Brain microvascular endothelial cell (primary cell): Measurements from ENCODE around the gene FMOD.

Experiments
- DNase-seq: peaks from one replicate; pipeline ENCODE4 v3.0.0-alpha.2; 2020
- H3K27ac ChIP-seq: fragments of 250-450 bp; sonication (Bioruptor Pico); 2 replicates; pipeline ENCODE4 v1.5.1; 2020; ENCODE audit warnings: mild to moderate bottlenecking, moderate library complexity
- H3K27me3 ChIP-seq: fragments of 250-450 bp; sonication (Bioruptor Pico); replicated peaks from 2 replicates; pipeline ENCODE4 v1.5.1; 2020; ENCODE audit warnings: mild to moderate bottlenecking
- H3K36me3 ChIP-seq: fragments of 250-450 bp; sonication (Bioruptor Pico); replicated peaks from 2 replicates; pipeline ENCODE4 v1.5.1; 2020; ENCODE audit warnings: mild to moderate bottlenecking
- H3K4me3 ChIP-seq: 2 replicates; pipeline ENCODE4 v1.5.1; 2011; ENCODE audit warnings: low read depth, mild to moderate bottlenecking, control low read depth, low read length, moderate library complexity
- in situ Hi-C: cut with HindIII; loops from 2 replicates; pipeline ENCODE4 v1.10.0; 2017; ENCODE audit warnings: low sequenced_read_pairs, low pct_ligation_motif_present
- TF ChIP-seq, protein P1 (sequence below): IDR thresholded peaks from 2 replicates; pipeline ENCODE4 v1.5.1; 2011; ENCODE audit warnings: low read depth, mild to moderate bottlenecking, moderate library complexity, low read length, control low read depth, inconsistent platforms; ENCODE audit errors: missing control alignments

Gene FMOD

DNA sequence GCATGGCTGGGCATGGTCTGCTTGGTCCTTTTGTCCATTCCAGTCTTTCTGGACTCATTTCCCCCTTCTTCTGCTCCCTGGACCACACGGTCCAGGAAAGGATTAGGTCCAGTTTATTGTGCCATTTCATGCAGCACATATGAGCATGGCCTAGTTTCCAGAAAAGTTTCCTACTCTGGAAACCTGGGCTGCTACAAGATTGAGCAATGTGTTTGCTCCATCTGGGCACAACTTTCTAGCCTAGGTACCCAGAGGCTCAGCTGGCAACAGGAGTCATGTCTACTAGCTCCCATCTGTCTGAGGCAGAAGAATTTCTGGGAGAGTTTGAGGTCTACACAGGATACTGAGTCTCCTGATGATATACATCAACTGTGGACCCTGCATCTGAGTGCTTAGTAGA, 14.8 kb downstream of the FMOD start:
- Histone ChIP-seq H3K4me3 (no peak overlapping the region), H3K27ac (no peak overlapping the region), H3K27me3 (peaks cover 12% of the 10 kb centered on the region), H3K36me3 (no peaks in the 10 kb centered on the region)
- no peak for DNase-seq
- in situ Hi-C loops, result no loop called here
- TF ChIP-seq, protein P1, sequence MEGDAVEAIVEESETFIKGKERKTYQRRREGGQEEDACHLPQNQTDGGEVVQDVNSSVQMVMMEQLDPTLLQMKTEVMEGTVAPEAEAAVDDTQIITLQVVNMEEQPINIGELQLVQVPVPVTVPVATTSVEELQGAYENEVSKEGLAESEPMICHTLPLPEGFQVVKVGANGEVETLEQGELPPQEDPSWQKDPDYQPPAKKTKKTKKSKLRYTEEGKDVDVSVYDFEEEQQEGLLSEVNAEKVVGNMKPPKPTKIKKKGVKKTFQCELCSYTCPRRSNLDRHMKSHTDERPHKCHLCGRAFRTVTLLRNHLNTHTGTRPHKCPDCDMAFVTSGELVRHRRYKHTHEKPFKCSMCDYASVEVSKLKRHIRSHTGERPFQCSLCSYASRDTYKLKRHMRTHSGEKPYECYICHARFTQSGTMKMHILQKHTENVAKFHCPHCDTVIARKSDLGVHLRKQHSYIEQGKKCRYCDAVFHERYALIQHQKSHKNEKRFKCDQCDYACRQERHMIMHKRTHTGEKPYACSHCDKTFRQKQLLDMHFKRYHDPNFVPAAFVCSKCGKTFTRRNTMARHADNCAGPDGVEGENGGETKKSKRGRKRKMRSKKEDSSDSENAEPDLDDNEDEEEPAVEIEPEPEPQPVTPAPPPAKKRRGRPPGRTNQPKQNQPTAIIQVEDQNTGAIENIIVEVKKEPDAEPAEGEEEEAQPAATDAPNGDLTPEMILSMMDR, result no peak

DNA sequence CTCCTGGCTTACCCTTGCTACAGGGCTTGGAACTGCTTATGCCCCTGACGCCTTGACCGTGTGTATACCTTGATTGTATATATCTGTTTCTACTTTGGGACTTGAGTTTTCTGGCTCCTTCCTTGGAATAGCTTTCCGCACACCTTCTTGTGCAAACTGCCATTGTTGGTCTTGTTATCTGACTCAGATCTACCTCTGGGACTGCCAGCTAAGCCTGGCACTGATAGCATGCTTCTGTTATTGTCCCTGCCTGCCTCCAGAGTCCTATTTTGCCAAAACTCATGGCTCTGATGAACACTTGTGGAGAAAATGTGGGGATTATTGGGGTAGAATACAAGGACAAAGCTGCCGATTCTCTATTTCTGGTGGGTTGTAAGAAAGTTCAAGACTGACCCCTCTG, 15.4 kb downstream of the FMOD start:
- in situ Hi-C loops, result no loop called here
- TF ChIP-seq, protein P1, result no peak

DNA sequence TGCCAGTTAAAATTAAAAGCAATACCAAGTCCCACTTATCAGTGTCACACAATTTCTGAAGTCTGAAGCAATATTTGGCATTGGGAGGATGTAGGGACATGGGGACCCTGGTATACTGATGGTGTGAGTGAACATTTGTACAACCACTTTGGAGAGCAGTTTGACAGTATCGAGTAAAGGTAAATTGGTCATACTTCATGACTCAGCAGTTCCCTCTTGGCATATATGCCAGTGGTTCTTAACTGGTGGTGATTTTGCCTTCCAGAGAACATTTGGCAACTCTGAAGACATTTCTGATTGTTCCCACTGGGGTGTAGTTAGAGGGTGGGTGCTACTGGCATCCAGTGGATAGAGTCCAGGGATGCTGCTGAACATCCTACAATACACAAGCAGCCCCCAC, 19.7 kb downstream of the FMOD start:
- Histone ChIP-seq H3K36me3 (no peaks in the 10 kb centered on the region), H3K27me3 (peaks cover 6% of the 10 kb centered on the region), H3K4me3 (no peak overlapping the region), H3K27ac (no peak overlapping the region)
- TF ChIP-seq, protein P1, result no peak
- DNase-seq, result no peak
- in situ Hi-C loops, result no loop called here

More for the DNA sequence above, 15.4 kb downstream of the FMOD start:
- peaks cover 6% of the 10 kb centered on the region for H3K27me3 ChIP-seq
- no peak for DNase-seq
- no peak overlapping the region for H3K4me3 ChIP-seq
- H3K36me3 ChIP-seq, result no peaks in the 10 kb centered on the region
- no peak overlapping the region for H3K27ac ChIP-seq

DNA sequence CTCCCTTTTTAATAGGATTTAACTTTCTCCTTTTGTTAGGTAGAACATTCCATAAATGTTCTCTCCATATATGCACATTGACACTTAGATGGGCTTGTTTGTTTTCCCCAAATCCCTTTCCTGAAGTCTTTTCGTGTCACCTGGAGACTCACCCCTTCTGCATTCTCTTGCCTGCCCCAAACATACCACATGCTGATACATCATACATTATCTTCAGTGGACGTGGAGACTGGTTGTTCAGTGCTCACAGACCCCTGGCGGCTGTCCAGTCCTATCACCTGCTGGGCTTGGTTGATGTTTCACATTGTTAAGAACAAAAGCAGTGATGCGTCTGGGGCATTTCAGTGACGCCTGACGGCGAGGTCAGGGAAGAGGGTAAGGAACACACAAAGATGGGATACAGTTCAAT, 22.2 kb downstream of the FMOD start:
- TF ChIP-seq, protein P1, result peak; percentile 18
- H3K36me3 ChIP-seq, result no peaks in the 10 kb centered on the region
- in situ Hi-C loops, result no loop called here
- H3K27ac ChIP-seq, result no peak overlapping the region
- no peak overlapping the region for H3K4me3 ChIP-seq
- peak; percentile 47 for DNase-seq
- peaks cover 24% of the 10 kb centered on the region for H3K27me3 ChIP-seq

DNA sequence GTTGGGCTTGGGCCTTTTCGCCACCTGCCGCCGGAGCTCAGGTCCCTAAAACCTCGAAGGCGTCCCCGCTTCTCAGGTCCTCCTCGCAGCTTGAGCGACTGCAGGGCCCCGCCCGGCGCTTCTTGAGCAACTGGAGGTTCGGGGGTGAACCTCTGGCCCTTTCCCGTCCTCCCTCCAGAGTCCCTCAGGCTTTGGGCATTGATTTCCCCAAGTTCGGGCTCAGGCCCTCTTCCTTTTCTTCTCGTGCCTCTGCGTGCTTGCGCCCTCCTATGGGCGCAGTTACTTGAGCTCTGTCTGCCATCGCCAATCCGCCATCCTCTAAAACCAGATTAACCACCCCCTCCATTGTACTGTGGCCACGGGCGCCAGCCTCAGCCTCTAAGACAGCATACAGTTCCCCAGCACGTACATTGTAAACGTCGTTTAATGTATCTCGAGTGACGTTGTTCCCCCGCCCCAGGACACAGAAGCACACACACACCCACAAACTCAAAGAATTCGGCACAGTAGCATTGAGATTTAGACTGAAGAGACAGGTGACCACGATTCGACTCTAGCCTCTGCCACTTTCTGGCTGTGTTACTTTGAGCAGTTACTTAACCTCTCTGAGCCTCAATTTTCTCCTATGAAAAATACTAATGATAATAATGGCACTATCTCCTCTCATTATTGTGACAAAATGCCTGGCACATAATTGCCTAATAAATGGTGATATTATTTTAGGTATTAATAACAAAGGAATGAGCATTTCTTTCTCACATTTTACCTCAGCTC, 23.1 kb downstream of the FMOD start:
- no peaks in the 10 kb centered on the region for H3K36me3 ChIP-seq
- H3K4me3 ChIP-seq, result peak overlapping the region; percentile 49
- DNase-seq, result peak; percentile 27
- TF ChIP-seq, protein P1, result peak; percentile 62
- peaks cover 27% of the 10 kb centered on the region for H3K27me3 ChIP-seq
- H3K27ac ChIP-seq, result no peak overlapping the region
- in situ Hi-C loops, result no loop called here
